Measurements from ENCODE around the gene PAM.
"Not testable (repeated sequence)": the region's sequence is repeated elsewhere in the genome, so short reads cannot be mapped to it uniquely, and the experiment has no call there.

Gene PAM

GRCh38 chr5:102955488-102955887 is 200.4 kb downstream of the PAM start:
- no peak for DNase-seq

GRCh38 chr5:102956599-102956998 is 201.5 kb downstream of the PAM start:
- DNase-seq = no peak

- no peak for DNase-seq
Observed at GRCh38 chr5:102957141-102957540, 202.0 kb downstream of the PAM start.

GRCh38 chr5:102958481-102959011 is 203.4 kb downstream of the PAM start:
- no peak for DNase-seq

GRCh38 chr5:102959055-102959454 is 203.9 kb downstream of the PAM start:
- no peak for DNase-seq

- DNase-seq = no peak
Observed at GRCh38 chr5:102961671-102962070, 206.6 kb downstream of the PAM start.

GRCh38 chr5:102965653-102966052 is 210.5 kb downstream of the PAM start:
- no peak for DNase-seq

GRCh38 chr5:102969641-102970040 is 214.5 kb downstream of the PAM start:
- no peak for DNase-seq

GRCh38 chr5:102971676-102972293 is 216.7 kb downstream of the PAM start:
- DNase-seq = no peak

- no peak for DNase-seq
Observed at GRCh38 chr5:102974177-102974576, 219.1 kb downstream of the PAM start.

GRCh38 chr5:102975045-102975444 is 219.9 kb downstream of the PAM start:
- DNase-seq = no peak

- DNase-seq = no peak
Observed at GRCh38 chr5:102975457-102976182, 220.5 kb downstream of the PAM start.

- DNase-seq = no peak
Observed at GRCh38 chr5:102981957-102982635, 227.0 kb downstream of the PAM start.

- no peak for DNase-seq
Observed at GRCh38 chr5:102986074-102986473, 231.0 kb downstream of the PAM start.

GRCh38 chr5:102988459-102988858 is 233.4 kb downstream of the PAM start:
- no peak for DNase-seq

GRCh38 chr5:102991802-102992201 is 236.7 kb downstream of the PAM start:
- DNase-seq = no peak

- no peak for DNase-seq
Observed at GRCh38 chr5:102996011-102996575, 241.0 kb downstream of the PAM start.

GRCh38 chr5:102998224-102998623 is 243.1 kb downstream of the PAM start:
- no peak for DNase-seq

GRCh38 chr5:102999191-102999590 is 244.1 kb downstream of the PAM start:
- DNase-seq = no peak

- DNase-seq = not testable (repeated sequence)
Observed at GRCh38 chr5:102999621-103000020, 244.5 kb downstream of the PAM start.

- DNase-seq = no peak
Observed at GRCh38 chr5:103000089-103000488, 245.0 kb downstream of the PAM start.

GRCh38 chr5:103003872-103004271 is 248.8 kb downstream of the PAM start:
- DNase-seq = no peak

- DNase-seq = no peak
Observed at GRCh38 chr5:103005276-103005675, 250.2 kb downstream of the PAM start.

- DNase-seq = no peak
Observed at GRCh38 chr5:103006921-103007320, 251.8 kb downstream of the PAM start.
